ENCODE measurements around the gene PARP6. TPM values are rescaled to one million over a fixed set of nuclear protein-coding genes. Genes with fewer than 3 reads are reported as not detected.

PARP6 gene
- total RNA-seq, 1 donor, result 65.4 TPM

GRCh38 chr15:72249142-72249810 lies 23.1 kb downstream of the PARP6 start:
- Histone ChIP-seq H3K4me1 (ENCODE audit: insufficient read depth, low read length) (peaks cover 8% of the 10 kb centered on the region), H3K4me3 (ENCODE audit: low read length) (no peak overlapping the region), H3K27me3 (ENCODE audit: insufficient read depth, low read length) (no peaks in the 10 kb centered on the region), H3K9me3 (ENCODE audit: low read depth, low read length) (no peaks in the 10 kb centered on the region)

- no peaks in the 10 kb centered on the region for H3K27me3 ChIP-seq (ENCODE audit: insufficient read depth, low read length)
- H3K9me3 ChIP-seq (ENCODE audit: low read depth, low read length), result no peaks in the 10 kb centered on the region
- peaks cover 8% of the 10 kb centered on the region for H3K4me1 ChIP-seq (ENCODE audit: insufficient read depth, low read length)
- no peak overlapping the region for H3K4me3 ChIP-seq (ENCODE audit: low read length)
Observed at GRCh38 chr15:72248514-72248913, 23.8 kb downstream of the PARP6 start.

- H3K9me3 ChIP-seq (ENCODE audit: low read depth, low read length), result no peaks in the 10 kb centered on the region
- no peak overlapping the region for H3K4me3 ChIP-seq (ENCODE audit: low read length)
- H3K27me3 ChIP-seq (ENCODE audit: insufficient read depth, low read length), result no peaks in the 10 kb centered on the region
- H3K4me1 ChIP-seq (ENCODE audit: insufficient read depth, low read length), result peaks cover 3% of the 10 kb centered on the region
Observed at GRCh38 chr15:72242775-72243370, 29.5 kb downstream of the PARP6 start.

- Histone ChIP-seq H3K9me3 (ENCODE audit: low read depth, low read length) (no peaks in the 10 kb centered on the region), H3K4me1 (ENCODE audit: insufficient read depth, low read length) (peaks cover 22% of the 10 kb centered on the region), H3K27me3 (ENCODE audit: insufficient read depth, low read length) (no peaks in the 10 kb centered on the region), H3K4me3 (ENCODE audit: low read length) (no peak overlapping the region)
Observed at GRCh38 chr15:72239652-72240051, 32.7 kb downstream of the PARP6 start.

- Histone ChIP-seq H3K9me3 (ENCODE audit: low read depth, low read length) (no peaks in the 10 kb centered on the region), H3K4me3 (ENCODE audit: low read length) (no peak overlapping the region), H3K4me1 (ENCODE audit: insufficient read depth, low read length) (peaks cover 30% of the 10 kb centered on the region), H3K27me3 (ENCODE audit: insufficient read depth, low read length) (no peaks in the 10 kb centered on the region)
Observed at GRCh38 chr15:72238586-72238985, 33.8 kb downstream of the PARP6 start.

- Histone ChIP-seq H3K4me3 (ENCODE audit: low read length) (no peak overlapping the region), H3K9me3 (ENCODE audit: low read depth, low read length) (no peaks in the 10 kb centered on the region), H3K4me1 (ENCODE audit: insufficient read depth, low read length) (peaks cover 37% of the 10 kb centered on the region), H3K27me3 (ENCODE audit: insufficient read depth, low read length) (no peaks in the 10 kb centered on the region)
Observed at GRCh38 chr15:72237853-72238224, 34.5 kb downstream of the PARP6 start.

GRCh38 chr15:72237029-72237852 lies 35.1 kb downstream of the PARP6 start:
- Histone ChIP-seq H3K4me1 (ENCODE audit: insufficient read depth, low read length) (peaks cover 43% of the 10 kb centered on the region), H3K9me3 (ENCODE audit: low read depth, low read length) (no peaks in the 10 kb centered on the region), H3K27me3 (ENCODE audit: insufficient read depth, low read length) (no peaks in the 10 kb centered on the region), H3K4me3 (ENCODE audit: low read length) (no peak overlapping the region)

GRCh38 chr15:72236381-72237003 lies 35.9 kb downstream of the PARP6 start:
- Histone ChIP-seq H3K4me1 (ENCODE audit: insufficient read depth, low read length) (peaks cover 51% of the 10 kb centered on the region), H3K4me3 (ENCODE audit: low read length) (no peak overlapping the region), H3K27me3 (ENCODE audit: insufficient read depth, low read length) (no peaks in the 10 kb centered on the region), H3K9me3 (ENCODE audit: low read depth, low read length) (no peaks in the 10 kb centered on the region)

GRCh38 chr15:72235298-72235697 lies 37.1 kb downstream of the PARP6 start:
- Histone ChIP-seq H3K4me1 (ENCODE audit: insufficient read depth, low read length) (peaks cover 52% of the 10 kb centered on the region), H3K9me3 (ENCODE audit: low read depth, low read length) (no peaks in the 10 kb centered on the region), H3K27me3 (ENCODE audit: insufficient read depth, low read length) (no peaks in the 10 kb centered on the region), H3K4me3 (ENCODE audit: low read length) (no peak overlapping the region)

- H3K27me3 ChIP-seq (ENCODE audit: insufficient read depth, low read length), result no peaks in the 10 kb centered on the region
- H3K9me3 ChIP-seq (ENCODE audit: low read depth, low read length), result no peaks in the 10 kb centered on the region
- H3K4me3 ChIP-seq (ENCODE audit: low read length), result no peak overlapping the region
- peaks cover 60% of the 10 kb centered on the region for H3K4me1 ChIP-seq (ENCODE audit: insufficient read depth, low read length)
Observed at GRCh38 chr15:72233769-72234168, 38.6 kb downstream of the PARP6 start.

- H3K9me3 ChIP-seq (ENCODE audit: low read depth, low read length), result no peaks in the 10 kb centered on the region
- H3K4me1 ChIP-seq (ENCODE audit: insufficient read depth, low read length), result peaks cover 67% of the 10 kb centered on the region
- no peaks in the 10 kb centered on the region for H3K27me3 ChIP-seq (ENCODE audit: insufficient read depth, low read length)
- peak overlapping the region; percentile 88 for H3K4me3 ChIP-seq (ENCODE audit: low read length)
Observed at GRCh38 chr15:72231833-72232478, 40.4 kb downstream of the PARP6 start.

- Histone ChIP-seq H3K9me3 (ENCODE audit: low read depth, low read length) (no peaks in the 10 kb centered on the region), H3K4me1 (ENCODE audit: insufficient read depth, low read length) (peaks cover 67% of the 10 kb centered on the region), H3K4me3 (ENCODE audit: low read length) (peak within 1 kb of the TSS; percentile 88), H3K27me3 (ENCODE audit: insufficient read depth, low read length) (no peaks in the 10 kb centered on the region)
Observed at GRCh38 chr15:72231066-72231832, 41.1 kb downstream of the PARP6 start, which contains the start of gene PKM. TSS of gene PKM (minus strand) at chr15:72231190. CDS start at chr15:72219097, 12,093 bp downstream.

- Histone ChIP-seq H3K9me3 (ENCODE audit: low read depth, low read length) (no peaks in the 10 kb centered on the region), H3K4me3 (ENCODE audit: low read length) (peak overlapping the region; percentile 88), H3K4me1 (ENCODE audit: insufficient read depth, low read length) (peaks cover 71% of the 10 kb centered on the region), H3K27me3 (ENCODE audit: insufficient read depth, low read length) (no peaks in the 10 kb centered on the region)
Observed at GRCh38 chr15:72230197-72231065, 41.9 kb downstream of the PARP6 start.

All from mononuclear cell (primary cell).